Fibroblast of lung (primary cell): ENCODE results near the gene HMOX1.

Experiments used
- CTCF ChIP-seq, 2 donors: IDR thresholded peaks in 1 of 2; conservative IDR thresholded peaks in 1 of 2; 1 replicate in 1 of 2; 2 replicates in 1 of 2; pipeline ENCODE4 v1.5.1; 2011 to 2012; ENCODE audit warnings: low read length in 2 of 2, control low read depth in 1 of 2, inconsistent platforms in 1 of 2, low read depth in 1 of 2, mild to moderate bottlenecking in 1 of 2
- EZH2 ChIP-seq: IDR thresholded peaks from 2 replicates; pipeline ENCODE4 v1.5.1; 2012; ENCODE audit warnings: low read length, control low read depth, mild to moderate bottlenecking; ENCODE audit errors: missing control alignments

- TF ChIP-seq CTCF (conservative IDR thresholded peaks at IDR 0.05 in 1 of 2, IDR thresholded peaks at IDR 0.05 in 1 of 2; ENCODE audit: low read depth in 1 of 2, low read length in 2 of 2) = no peak
- TF ChIP-seq EZH2 = no peak
Observed at GRCh38 chr22:35344956-35345690, 35.8 kb upstream of the HMOX1 start.
